Activated T-cell treated with anti-CD3 and anti-CD28 coated beads for 1 hour (primary cell): ENCODE results near the gene ISG20L2.

Experiments
- DNase-seq: peaks from one replicate; pipeline ENCODE4 v3.0.0-alpha.2; 2020; ENCODE audit warnings: low read depth

ISG20L2 gene

GRCh38 chr1:156740741-156741480 is 12.3 kb upstream of the ISG20L2 start, which contains the start of gene MRPL24:
Gene MRPL24, minus strand, starts transcription at chr1:156741088. Its CDS starts 2,384 bp downstream, at chr1:156738704.
- peak; percentile 92 for DNase-seq

GRCh38 chr1:156740237-156740740 is 11.7 kb upstream of the ISG20L2 start:
- no peak for DNase-seq

DNA sequence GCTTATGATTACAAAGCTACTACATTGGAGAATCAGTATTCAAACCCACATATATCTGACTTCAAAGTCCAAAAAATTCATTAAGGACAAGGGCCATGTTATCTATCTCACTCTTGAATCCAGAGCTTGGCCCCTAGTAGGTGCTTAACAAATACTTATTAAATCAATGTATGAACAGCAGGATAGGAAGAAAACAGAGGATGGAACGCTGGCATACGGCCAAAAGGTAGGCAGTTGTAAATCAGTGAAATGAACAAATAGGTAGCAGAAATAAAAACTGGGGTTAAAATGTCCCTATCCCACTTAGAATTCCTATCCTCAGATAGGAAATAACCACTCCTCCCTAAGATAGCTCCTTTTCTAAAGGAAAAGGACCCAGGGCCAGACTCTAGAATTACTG is 10.3 kb upstream of the ISG20L2 start:
- DNase-seq: no peak

GRCh38 chr1:156738407-156738806 is 9.8 kb upstream of the ISG20L2 start:
- no peak for DNase-seq

DNA sequence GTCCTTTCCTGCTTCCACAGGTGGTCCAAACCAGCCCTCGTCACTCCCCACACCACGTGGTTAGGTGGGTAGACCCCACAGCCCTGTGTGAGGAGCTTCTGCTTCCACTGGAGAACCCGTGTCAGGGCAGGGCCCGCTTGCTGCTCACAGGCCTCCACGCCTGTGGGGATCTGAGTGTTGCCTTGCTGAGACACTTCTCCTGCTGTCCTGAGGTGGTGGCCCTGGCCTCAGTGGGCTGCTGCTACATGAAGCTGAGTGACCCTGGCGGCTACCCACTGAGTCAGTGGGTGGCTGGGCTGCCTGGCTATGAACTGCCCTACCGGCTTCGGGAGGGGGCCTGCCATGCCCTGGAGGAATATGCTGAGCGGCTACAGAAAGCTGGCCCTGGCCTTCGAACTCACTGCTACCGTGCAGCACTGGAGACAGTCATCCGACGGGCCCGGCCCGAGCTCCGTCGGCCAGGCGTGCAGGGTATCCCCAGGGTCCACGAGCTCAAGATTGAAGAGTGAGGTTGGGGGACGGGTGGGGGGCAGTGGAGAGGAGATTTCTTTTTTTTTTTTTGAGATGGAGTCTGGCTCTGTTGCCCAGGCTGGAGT is 5.5 kb upstream of the ISG20L2 start:
- no peak for DNase-seq

DNA sequence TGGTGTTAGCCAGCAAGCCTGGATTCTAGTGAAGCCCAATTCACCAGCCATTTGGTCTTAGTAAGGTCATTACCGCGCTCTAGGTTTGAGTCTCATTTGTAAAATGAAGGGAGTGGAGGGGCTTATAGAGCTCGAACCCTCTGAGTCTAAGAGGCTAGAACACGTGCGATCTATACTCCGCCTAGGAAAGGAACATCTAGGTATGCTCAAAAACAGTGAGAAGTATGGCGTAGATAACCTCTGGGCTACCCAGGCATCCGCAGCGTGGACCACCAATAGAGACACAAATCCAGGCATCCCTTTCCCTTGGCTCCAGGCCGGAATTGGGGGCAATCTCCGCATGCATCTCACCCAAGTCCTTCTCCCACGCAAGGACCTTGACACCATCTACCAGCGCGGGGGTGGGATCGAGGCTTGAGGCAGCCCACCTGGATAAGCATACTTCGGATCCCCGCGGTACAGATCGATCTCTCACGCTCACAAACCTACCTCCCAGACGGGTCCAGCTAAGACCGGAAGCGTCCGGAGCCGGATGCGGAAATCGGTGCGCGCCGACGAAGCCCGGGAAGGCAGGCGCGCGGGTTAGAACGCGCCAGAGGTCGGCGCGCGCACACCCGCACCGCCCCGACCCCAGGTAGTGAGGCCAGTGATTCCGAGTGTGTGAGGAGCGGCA is 504 bp downstream of the ISG20L2 start, which contains the start of gene METTL25B:
Gene METTL25B, plus strand, starts transcription at position 544 of the 673 bp plus-strand sequence. CDS start 636 bp downstream, outside the sequence.
- DNase-seq: peak; percentile 55

GRCh38 chr1:156727492-156727891 is 1.1 kb downstream of the ISG20L2 start:
- no peak for DNase-seq

DNA sequence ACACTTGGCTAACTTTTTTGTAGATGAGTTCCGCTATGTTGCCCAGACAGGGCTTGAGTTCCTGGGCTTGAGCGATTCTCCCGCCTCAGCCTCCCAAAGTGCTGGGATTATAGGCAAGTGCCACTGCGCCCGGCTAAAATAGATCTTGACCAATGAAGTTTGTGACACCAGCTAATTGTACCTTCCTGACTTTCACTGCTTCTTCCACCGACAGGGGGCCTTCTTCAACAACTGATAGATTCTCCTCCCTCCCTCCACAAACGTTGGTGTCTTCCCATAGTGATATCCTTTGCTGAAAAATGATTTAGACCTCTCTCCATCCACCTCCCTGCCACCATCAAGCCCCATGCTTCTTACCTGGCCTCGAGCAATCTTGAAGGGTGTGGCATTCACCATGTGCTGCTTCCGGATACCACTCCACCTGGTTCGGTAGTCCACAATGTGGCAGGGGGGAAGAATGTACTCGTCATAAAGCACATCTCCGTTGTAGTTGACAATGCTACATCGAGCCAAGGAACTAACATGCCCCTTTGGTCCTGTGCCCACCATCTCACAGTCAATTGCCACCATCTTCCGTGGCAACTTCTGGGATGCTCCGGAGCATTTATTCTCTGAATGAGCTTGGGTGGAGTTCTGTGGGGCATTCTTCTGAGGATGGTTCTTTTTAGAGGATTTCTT is 1.9 kb downstream of the ISG20L2 start:
- no peak for DNase-seq

- peak; percentile 78 for DNase-seq
Observed at GRCh38 chr1:156725683-156726280, 2.8 kb downstream of the ISG20L2 start.

DNA sequence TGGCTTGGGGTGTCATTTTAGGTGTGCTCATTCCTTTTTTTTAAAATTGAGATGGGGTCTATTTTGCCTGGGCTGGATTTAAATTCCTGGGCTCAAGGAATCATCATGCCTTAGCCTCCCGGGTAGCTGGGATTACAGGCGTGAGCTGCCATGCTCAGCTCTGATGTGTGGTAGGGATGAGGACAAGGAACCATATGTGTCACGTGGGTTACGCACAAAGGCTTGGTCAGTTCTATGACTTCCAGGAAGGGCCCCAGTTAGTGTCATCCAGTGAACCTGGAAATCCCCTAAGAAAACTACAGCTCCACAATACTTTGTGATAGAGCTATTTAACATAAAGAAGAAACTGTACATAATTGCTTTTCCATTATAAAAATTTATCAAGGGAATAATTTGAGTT is 7.0 kb downstream of the ISG20L2 start:
- no peak for DNase-seq

DNA sequence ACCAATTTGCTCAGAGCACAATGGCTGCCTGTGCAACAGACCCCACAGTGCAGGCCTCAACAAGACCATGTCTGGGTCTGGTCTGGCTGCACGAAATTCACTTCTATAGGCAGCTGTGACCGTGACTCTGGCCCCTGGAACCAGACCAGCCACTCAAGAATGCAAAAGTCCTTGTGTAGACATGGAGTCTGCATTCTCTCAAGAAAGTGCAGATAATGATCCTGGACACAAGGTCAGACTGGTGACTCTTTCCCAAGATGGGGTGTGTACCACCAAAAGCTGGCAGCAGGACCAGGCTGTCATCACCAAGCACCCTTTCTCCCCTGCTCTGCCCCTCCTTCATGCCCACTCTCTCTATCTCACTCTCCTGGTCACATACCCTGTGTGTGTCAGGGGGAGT is 7.4 kb downstream of the ISG20L2 start:
- DNase-seq: no peak

DNA sequence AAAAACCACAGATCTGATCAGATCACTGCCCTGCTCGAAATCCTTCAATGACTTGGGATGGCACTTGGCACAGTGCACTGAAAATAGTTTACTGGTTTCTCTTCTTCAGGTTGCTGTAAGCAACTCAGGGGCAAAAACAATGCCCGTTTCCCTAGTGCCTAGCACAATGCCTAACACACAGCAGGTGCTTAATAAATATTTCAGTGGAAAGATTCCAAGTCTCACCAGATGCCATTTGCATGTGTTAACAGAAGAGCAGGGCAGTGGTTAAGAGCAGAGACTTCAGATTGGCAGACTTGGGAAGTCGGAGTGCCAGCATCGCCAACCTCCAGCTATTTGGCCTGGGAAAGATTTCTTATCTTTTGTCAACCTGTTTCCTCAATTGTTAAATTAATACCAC is 11.2 kb downstream of the ISG20L2 start:
- no peak for DNase-seq

DNA sequence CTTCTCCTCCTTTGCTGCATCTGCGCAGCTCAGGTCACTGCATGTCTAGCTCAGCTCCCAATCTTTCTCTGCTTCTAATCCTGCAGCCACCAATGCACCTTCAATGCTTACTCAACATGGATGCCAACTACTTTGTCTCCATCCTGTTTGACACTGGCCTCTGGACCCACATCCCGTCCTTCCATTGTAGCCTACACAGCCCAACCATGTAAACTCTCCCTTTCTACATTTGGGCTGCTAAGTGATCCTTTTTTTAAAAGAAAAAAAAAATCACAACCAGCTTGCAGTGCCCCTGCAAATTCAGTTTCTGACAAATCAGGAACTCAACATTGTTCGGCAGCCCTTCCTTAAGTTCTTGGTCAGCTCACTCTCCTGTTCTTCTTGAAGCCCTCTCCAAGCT is 13.7 kb downstream of the ISG20L2 start:
- no peak for DNase-seq

DNA sequence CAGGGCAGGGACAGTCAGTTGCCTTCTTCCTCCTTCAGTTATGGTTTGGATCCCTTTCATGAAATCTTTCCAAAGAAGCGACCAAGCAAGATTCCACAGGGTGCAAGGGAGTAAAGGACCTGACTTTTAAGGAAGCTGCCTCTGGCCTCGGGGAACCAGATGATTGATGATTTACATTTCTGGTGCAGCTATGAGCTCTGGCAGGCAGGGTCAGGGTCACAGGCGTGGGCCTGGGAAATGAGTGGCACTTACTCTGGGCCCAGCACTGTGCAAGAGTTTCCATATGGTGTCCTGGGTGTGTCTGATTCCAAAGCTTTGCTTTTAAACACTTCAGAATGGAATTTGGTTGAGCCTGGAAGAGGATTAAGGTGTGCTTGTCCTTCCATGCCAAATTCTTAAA is 15.9 kb downstream of the ISG20L2 start:
- no peak for DNase-seq

DNA sequence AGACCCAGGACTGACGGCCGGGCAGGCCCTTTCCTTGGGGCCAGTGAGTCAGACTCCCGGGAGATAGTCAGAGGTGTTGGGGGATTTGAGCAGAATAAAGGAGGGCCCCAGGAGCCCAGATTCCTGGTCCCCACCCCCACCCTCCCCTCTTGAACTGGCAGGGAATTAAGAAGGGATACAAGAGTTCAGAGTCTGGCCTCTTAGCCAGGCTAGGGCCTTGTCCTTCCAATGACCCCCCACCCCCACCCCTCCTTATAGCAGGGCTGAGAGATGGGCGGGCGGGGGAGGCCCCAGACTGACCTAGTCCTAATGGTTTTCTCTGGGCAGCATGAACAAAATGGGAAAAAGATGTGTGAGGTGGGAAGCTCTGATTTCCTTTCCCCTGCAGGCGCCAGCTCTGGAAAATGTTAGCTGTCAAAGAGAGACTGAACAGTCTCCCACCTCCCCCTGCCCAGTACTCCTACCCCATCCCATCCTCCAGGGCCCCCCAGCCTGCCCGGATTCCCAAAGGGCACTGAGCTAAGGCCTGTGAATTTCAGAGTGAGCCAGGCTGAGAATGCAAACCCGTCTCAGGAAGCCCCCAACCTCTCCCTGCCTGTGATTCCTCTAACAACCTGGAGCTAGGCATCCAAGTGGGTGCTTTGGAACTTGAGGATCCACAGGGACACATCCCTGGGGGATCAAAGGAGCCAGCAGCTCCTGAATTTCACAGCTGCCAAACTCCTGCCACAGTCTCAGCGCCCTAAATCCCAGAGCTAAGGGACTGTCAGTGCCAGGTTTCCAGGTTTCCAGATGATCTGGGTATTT is 17.4 kb downstream of the ISG20L2 start:
- DNase-seq: no peak

GRCh38 chr1:156709757-156710489 is 18.6 kb downstream of the ISG20L2 start:
- DNase-seq: no peak

- no peak for DNase-seq
Observed at GRCh38 chr1:156709031-156709430, 19.5 kb downstream of the ISG20L2 start.

DNA sequence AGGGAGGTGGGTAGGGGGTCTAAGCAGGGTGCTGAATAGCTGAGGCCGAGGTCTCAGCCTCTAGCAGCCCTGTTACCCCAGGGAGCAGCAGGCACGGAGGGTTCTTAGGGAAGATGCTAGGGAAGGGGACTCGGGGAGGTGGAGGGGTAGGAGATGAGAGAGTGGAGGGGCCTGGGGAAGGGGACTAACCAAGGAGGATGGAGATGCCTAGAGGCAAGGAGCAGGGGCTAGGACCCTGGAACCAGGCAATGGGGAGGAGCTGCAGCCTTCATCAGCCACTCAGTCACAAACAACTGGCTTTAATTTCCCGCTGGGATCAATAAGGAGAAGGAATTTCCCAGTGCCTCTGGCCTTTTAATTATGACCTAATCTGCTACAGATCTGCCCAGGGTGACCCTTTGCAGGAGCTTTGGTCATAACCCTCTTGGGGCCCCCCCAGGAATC is 20.3 kb downstream of the ISG20L2 start:
- DNase-seq: no peak

GRCh38 chr1:156707417-156708217 is 20.9 kb downstream of the ISG20L2 start:
- DNase-seq: no peak
